Measurements from ENCODE around the gene CADM1.

- no peak for TF ChIP-seq CTCF (IDR thresholded peaks at IDR 0.05)
- TF ChIP-seq POLR2A (IDR thresholded peaks at IDR 0.05) = no peak
Measured at GRCh38 chr11:115363921-115364320, 140.3 kb downstream of the CADM1 start.
